ENCODE results near the gene MED20.

GRCh38 chr6:41878246-41878645, 42.7 kb downstream of the MED20 start:
- TF ChIP-seq GATA2 (IDR thresholded peaks at IDR 0.05; ENCODE audit: low read depth, low read length) (no peak), GATA3 (IDR thresholded peaks at IDR 0.05; ENCODE audit: low read depth, low read length) (no peak)

Data from SH-SY5Y (cell line).